ENCODE data around the gene MMP2.

The MMP2 gene

GRCh38 chr16:55510185-55510805 is 31.3 kb downstream of the MMP2 start:
- in situ Hi-C loops (cut with HindIII; ENCODE audit: low sequenced_read_pairs): no loop called here

DNA sequence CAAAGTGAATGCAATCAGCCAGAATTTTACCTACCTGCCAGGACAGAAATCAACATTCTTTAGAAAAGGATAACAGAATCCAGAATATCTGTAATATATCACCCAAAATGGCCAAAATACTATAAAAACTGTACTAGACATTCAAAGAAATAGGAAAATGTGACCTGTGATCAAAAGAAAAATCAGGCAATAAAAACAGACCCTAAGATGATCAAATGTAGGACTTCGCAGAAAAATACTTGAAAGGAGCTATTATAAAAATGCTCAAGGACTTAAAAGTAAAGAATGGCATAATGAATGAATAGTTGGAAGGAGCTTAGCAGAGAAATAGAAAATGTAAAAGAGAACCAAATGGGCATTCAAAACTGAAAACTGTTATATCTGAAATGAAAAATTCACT is 33.9 kb downstream of the MMP2 start:
- in situ Hi-C loops (cut with HindIII; ENCODE audit: low sequenced_read_pairs): no loop called here

- in situ Hi-C loops (cut with HindIII; ENCODE audit: low sequenced_read_pairs): no loop called here
Measured at GRCh38 chr16:55513616-55514015, 34.6 kb downstream of the MMP2 start.

- in situ Hi-C loops (cut with HindIII; ENCODE audit: low sequenced_read_pairs): no loop called here
Measured at GRCh38 chr16:55515111-55515510, 36.1 kb downstream of the MMP2 start.

- in situ Hi-C loops (cut with HindIII; ENCODE audit: low sequenced_read_pairs): no loop called here
Measured at GRCh38 chr16:55521792-55522191, 42.8 kb downstream of the MMP2 start.

DNA sequence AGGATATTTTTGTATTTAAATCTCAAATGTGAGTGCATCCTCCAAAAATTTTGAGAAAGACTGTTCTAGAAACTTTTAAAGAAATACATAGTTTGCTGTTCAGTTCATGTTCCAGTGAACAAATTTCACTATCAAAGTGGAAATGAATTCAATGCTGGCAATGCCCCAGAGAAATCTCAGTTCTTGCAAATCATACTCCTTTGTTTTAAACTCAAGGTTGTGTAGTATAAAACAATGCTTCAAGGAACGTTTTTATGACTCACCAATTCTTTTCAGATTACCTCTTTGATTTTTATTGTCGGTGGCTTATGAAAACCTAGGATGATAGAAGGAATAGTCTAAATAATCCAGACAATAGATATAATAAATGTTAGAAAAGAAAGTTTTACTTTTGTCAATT is 47.4 kb downstream of the MMP2 start:
- in situ Hi-C loops (cut with HindIII; ENCODE audit: low sequenced_read_pairs): no loop called here

DNA sequence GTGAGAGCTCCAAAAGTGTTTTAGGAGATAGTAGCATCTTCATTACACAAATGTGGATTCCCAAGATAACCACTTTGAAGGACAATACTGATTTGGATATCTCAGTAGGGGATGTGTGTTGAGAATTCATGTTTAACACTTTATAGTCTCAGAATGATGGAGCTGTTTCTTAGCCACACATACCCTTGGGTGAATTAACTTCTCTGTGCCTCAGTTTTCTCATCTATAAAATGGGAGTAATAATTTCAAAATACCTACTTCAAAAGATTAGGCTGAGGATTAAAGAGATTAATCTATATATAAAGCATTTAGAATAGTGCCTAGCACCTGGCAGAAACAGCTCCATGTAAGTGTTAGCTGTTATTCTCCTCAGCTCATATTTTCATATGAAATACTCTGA is 48.9 kb downstream of the MMP2 start:
- in situ Hi-C loops (cut with HindIII; ENCODE audit: low sequenced_read_pairs): no loop called here

- in situ Hi-C loops (cut with HindIII; ENCODE audit: low sequenced_read_pairs): no loop called here
Measured at GRCh38 chr16:55529018-55529417, 50.0 kb downstream of the MMP2 start.

GRCh38 chr16:55530316-55530856 is 51.4 kb downstream of the MMP2 start:
- in situ Hi-C loops (cut with HindIII; ENCODE audit: low sequenced_read_pairs): loop anchor here (5.0 kb wide), 1 partner anchor 57 kb away; no protein-coding TSS in a partner anchor

GRCh38 chr16:55532227-55532626 is 53.2 kb downstream of the MMP2 start:
- in situ Hi-C loops (cut with HindIII; ENCODE audit: low sequenced_read_pairs): loop anchor here (5.0 kb wide), 1 partner anchor 55 kb away; no protein-coding TSS in a partner anchor

- in situ Hi-C loops (cut with HindIII; ENCODE audit: low sequenced_read_pairs): loop anchor here (5.0 kb wide), 2 partner anchors 53 to 93 kb away; no protein-coding TSS in a partner anchor
Measured at GRCh38 chr16:55534756-55535155, 55.8 kb downstream of the MMP2 start.

DNA sequence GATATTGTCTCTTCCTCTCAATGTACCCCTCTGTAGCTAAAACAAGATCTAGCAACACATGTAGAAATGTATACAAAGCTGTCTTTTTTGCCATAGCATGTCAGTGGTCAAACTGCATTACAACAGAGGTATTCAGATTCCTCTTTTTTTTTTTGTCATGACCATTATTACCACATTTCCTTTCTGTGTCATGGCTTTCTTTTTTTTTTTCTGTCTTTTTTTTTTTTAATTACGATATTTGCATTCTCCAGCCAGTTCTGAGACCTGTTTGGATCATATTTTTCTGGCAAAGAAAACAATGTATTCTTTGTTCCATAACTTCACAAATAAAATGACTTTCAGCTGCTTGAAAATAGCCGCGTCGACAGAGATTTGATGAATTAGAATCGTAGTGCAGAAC is 60.1 kb downstream of the MMP2 start:
- in situ Hi-C loops (cut with HindIII; ENCODE audit: low sequenced_read_pairs): loop anchor here (5.0 kb wide), 1 partner anchor 88 kb away; no protein-coding TSS in a partner anchor

- in situ Hi-C loops (cut with HindIII; ENCODE audit: low sequenced_read_pairs): loop anchor here (5.0 kb wide), 1 partner anchor 88 kb away; no protein-coding TSS in a partner anchor
Measured at GRCh38 chr16:55539488-55539887, 60.5 kb downstream of the MMP2 start.

- in situ Hi-C loops (cut with HindIII; ENCODE audit: low sequenced_read_pairs): no loop called here
Measured at GRCh38 chr16:55540221-55540620, 61.2 kb downstream of the MMP2 start.

- in situ Hi-C loops (cut with HindIII; ENCODE audit: low sequenced_read_pairs): no loop called here
Measured at GRCh38 chr16:55542459-55543082, 63.6 kb downstream of the MMP2 start.

- in situ Hi-C loops (cut with HindIII; ENCODE audit: low sequenced_read_pairs): no loop called here
Measured at GRCh38 chr16:55543472-55543871, 64.5 kb downstream of the MMP2 start.

- in situ Hi-C loops (cut with HindIII; ENCODE audit: low sequenced_read_pairs): no loop called here
Measured at GRCh38 chr16:55552621-55553020, 73.6 kb downstream of the MMP2 start.

DNA sequence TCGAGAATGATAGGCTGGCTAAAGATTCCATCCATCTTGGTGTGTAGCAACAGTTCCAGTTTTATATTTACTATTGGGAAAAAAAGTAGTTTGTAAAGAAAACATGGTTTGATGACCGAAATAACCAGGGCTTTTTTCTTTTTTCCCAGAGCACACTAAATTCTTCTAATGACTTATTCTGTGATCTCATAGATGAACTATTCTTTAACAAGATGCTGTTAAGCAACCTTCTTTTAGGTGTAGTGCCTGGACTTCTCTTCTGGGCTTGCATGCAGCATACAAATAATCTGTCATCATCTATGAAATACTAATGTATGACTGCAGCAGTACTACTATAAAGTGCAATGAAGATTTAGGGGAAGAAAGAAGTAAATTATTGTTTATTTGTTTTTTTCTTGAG is 76.4 kb downstream of the MMP2 start:
- in situ Hi-C loops (cut with HindIII; ENCODE audit: low sequenced_read_pairs): no loop called here
